ENCODE data around the gene GBF1. TPM values are rescaled to one million over a fixed set of nuclear protein-coding genes. Genes with fewer than 3 reads are reported as not detected.

Gene GBF1
- total and polyA plus RNA-seq, 10 of the 15 experiments (the other 5 are each of a cell fraction or from before 2014, with no cell fraction given): 0.82 to 42.0 (median 21.8) TPM

- H3K9me3 ChIP-seq (replicated peaks; ENCODE audit: control insufficient read depth, insufficient read depth, low read length): no peaks in the 10 kb centered on the region
- H3K4me1 ChIP-seq (ENCODE audit: control insufficient read depth, insufficient read depth, low read length): peaks cover 3% of the 10 kb centered on the region; the same call in 1 of the 2 replicates
- H3K27me3 ChIP-seq (replicated peaks in 1 of 2; ENCODE audit: control insufficient read depth in 2 of 2, insufficient read depth in 2 of 2, low read length in 1 of 2): no peaks in the 10 kb centered on the region
- DNase-seq (ENCODE audit: low read depth, low spot score) (no peak), FAIRE-seq (no peak), ATAC-seq (no peak)
- in situ Hi-C loops (cut with MboI): no loop called here
- SMC1A ChIA-PET (ENCODE audit: uncharacterized antibody, unreplicated experiment): interaction anchor here (0.8 kb wide), 1 partner anchor 29 kb away, joined by 3 read pairs; no protein-coding TSS in a partner anchor
- H3K4me2 ChIP-seq (ENCODE audit: control insufficient read depth, insufficient read depth): no peak overlapping the region
- peaks cover 17% of the 10 kb centered on the region for H3K79me2 ChIP-seq (ENCODE audit: control insufficient read depth, insufficient read depth, low read length)
- BruUV-seq (replicated peaks): TSS peak; percentile 25
- intact Hi-C loops (cut with micrococcal nuclease; ENCODE audit: unreplicated experiment): no loop called here
- peaks cover 3 to 11% of the 10 kb centered on the region in 2 experiments; a peak in 2 of 4 replicates for H3K36me3 ChIP-seq (ENCODE audit: control insufficient read depth in 2 of 2, insufficient read depth in 2 of 2, low read length in 1 of 2)
- 100% methylated on average over 2 of the region's 2 CpGs for WGBS (ENCODE audit: insufficient coverage, insufficient replicate concordance, low lambda C conversion rate, missing lambda C conversion rate)
- H3K9ac ChIP-seq (ENCODE audit: control insufficient read depth, insufficient read depth, low read length): no peak overlapping the region
- CTCF ChIA-PET: interaction anchor here (0.6 to 2.0 kb wide), 4 partner anchors 21 to 430 kb away, joined by 3 to 4 read pairs (median 3); no protein-coding TSS in a partner anchor
- no peaks in the 10 kb centered on the region for H4K20me1 ChIP-seq (ENCODE audit: control insufficient read depth, insufficient read depth)
- no peak overlapping the region for H3K4me3 ChIP-seq
- RAD21 ChIA-PET (ENCODE audit: unreplicated experiment): no interaction called here
- POLR2A ChIA-PET: interaction anchor here (0.9 kb wide), 1 partner anchor 25 kb away, joined by 3 read pairs; no protein-coding TSS in a partner anchor
- H2AFZ ChIP-seq (ENCODE audit: control insufficient read depth, low read depth, low read length): no peak overlapping the region
- no peak overlapping the region for H3K27ac ChIP-seq (ENCODE audit: control insufficient read depth, insufficient read depth)
- TF ChIP-seq ZBED1 (IDR thresholded peaks at IDR 0.05; ENCODE audit: borderline replicate concordance) (no peak), YBX1 (IDR thresholded peaks at IDR 0.05) (no peak), EZH2 (IDR thresholded peaks at IDR 0.05; ENCODE audit: borderline replicate concordance, control insufficient read depth, low read depth, low read length) (no peak), ZBTB33 (IDR thresholded peaks at IDR 0.05) (no peak), BCL11A (IDR thresholded peaks at IDR 0.05; ENCODE audit: low read depth, low read length) (no peak), FOXK2 (IDR thresholded peaks at IDR 0.05) (no peak), JUNB (IDR thresholded peaks at IDR 0.05) (no peak), ZNF207 (IDR thresholded peaks at IDR 0.05; ENCODE audit: borderline replicate concordance) (no peak), GABPA (IDR thresholded peaks at IDR 0.05; ENCODE audit: low read depth) (no peak), CBX3 (IDR thresholded peaks at IDR 0.05; ENCODE audit: borderline replicate concordance, low read depth) (no peak), RELB (IDR thresholded peaks at IDR 0.05; ENCODE audit: low read depth) (no peak), RAD51 (IDR thresholded peaks at IDR 0.05) (no peak), RFX5 (IDR thresholded peaks at IDR 0.05; ENCODE audit: low read depth, low read length) (no peak), RB1 (IDR thresholded peaks at IDR 0.05; ENCODE audit: borderline replicate concordance) (no peak)
- TF ChIP-seq, protein P1, sequence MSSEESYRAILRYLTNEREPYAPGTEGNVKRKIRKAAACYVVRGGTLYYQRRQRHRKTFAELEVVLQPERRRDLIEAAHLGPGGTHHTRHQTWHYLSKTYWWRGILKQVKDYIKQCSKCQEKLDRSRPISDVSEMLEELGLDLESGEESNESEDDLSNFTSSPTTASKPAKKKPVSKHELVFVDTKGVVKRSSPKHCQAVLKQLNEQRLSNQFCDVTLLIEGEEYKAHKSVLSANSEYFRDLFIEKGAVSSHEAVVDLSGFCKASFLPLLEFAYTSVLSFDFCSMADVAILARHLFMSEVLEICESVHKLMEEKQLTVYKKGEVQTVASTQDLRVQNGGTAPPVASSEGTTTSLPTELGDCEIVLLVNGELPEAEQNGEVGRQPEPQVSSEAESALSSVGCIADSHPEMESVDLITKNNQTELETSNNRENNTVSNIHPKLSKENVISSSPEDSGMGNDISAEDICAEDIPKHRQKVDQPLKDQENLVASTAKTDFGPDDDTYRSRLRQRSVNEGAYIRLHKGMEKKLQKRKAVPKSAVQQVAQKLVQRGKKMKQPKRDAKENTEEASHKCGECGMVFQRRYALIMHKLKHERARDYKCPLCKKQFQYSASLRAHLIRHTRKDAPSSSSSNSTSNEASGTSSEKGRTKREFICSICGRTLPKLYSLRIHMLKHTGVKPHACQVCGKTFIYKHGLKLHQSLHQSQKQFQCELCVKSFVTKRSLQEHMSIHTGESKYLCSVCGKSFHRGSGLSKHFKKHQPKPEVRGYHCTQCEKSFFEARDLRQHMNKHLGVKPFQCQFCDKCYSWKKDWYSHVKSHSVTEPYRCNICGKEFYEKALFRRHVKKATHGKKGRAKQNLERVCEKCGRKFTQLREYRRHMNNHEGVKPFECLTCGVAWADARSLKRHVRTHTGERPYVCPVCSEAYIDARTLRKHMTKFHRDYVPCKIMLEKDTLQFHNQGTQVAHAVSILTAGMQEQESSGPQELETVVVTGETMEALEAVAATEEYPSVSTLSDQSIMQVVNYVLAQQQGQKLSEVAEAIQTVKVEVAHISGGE (CRISPR knock-in tag; IDR thresholded peaks at IDR 0.05): no peak
Observed at GRCh38 chr10:102275343-102275742, 30.0 kb downstream of the GBF1 start.

Data from GM12878 (cell line).